Activated CD4-positive, alpha-beta T cell treated with anti-CD3 and anti-CD28 coated beads, Interleukin-2, Interleukin-4, amounts not matched to agents 100 ng/mL and 50 ng/mL, durations not matched to agents 16 hours and 8 hours (primary cell): Measurements from ENCODE around the gene KRT17.
"Not testable (repeated sequence)": the region's sequence is repeated elsewhere in the genome, so short reads cannot be mapped to it uniquely, and the experiment has no call there.

Source experiments
- DNase-seq: peaks from one replicate; pipeline ENCODE4 v3.0.0-alpha.2; 2020; ENCODE audit warnings: low spot score

KRT17 gene

GRCh38 chr17:41633556-41634199 lies 9.3 kb upstream of the KRT17 start:
- no peak for DNase-seq

- DNase-seq, result no peak
Observed at GRCh38 chr17:41632482-41633105, 8.2 kb upstream of the KRT17 start.

GRCh38 chr17:41631898-41632285 lies 7.5 kb upstream of the KRT17 start:
- DNase-seq, result no peak

GRCh38 chr17:41631025-41631897 lies 6.9 kb upstream of the KRT17 start:
- no peak for DNase-seq

GRCh38 chr17:41629826-41630670 lies 5.7 kb upstream of the KRT17 start:
- no peak for DNase-seq

- DNase-seq, result no peak
Observed at GRCh38 chr17:41629316-41629715, 4.9 kb upstream of the KRT17 start.

- not testable (repeated sequence) for DNase-seq
Observed at GRCh38 chr17:41628621-41629255, 4.4 kb upstream of the KRT17 start.

GRCh38 chr17:41628073-41628370 lies 3.6 kb upstream of the KRT17 start:
- not testable (repeated sequence) for DNase-seq

- no peak for DNase-seq
Observed at GRCh38 chr17:41627316-41628072, 3.1 kb upstream of the KRT17 start.

- DNase-seq, result not testable (repeated sequence)
Observed at GRCh38 chr17:41626914-41627295, 2.5 kb upstream of the KRT17 start.

- DNase-seq, result not testable (repeated sequence)
Observed at GRCh38 chr17:41626028-41626913, 1.9 kb upstream of the KRT17 start.

- no peak for DNase-seq
Observed at GRCh38 chr17:41625602-41626001, 1.2 kb upstream of the KRT17 start.

- DNase-seq, result not testable (repeated sequence)
Observed at GRCh38 chr17:41623184-41623861, 1.1 kb downstream of the KRT17 start.

- not testable (repeated sequence) for DNase-seq
Observed at GRCh38 chr17:41622340-41623183, 1.8 kb downstream of the KRT17 start.

- DNase-seq, result no peak
Observed at GRCh38 chr17:41621916-41622315, 2.5 kb downstream of the KRT17 start.

GRCh38 chr17:41621435-41621817 lies 2.9 kb downstream of the KRT17 start:
- DNase-seq, result not testable (repeated sequence)

GRCh38 chr17:41620583-41621434 lies 3.6 kb downstream of the KRT17 start:
- DNase-seq, result no peak
